IMR-90 (cell line): ENCODE data around the gene SLC6A12. TPM values are rescaled to one million over a fixed set of nuclear protein-coding genes. Genes with fewer than 3 reads are reported as not detected.

Experiments used
- ATAC-seq: fragments of 200-7000 bp; cut with Tn5 transposase; 2 replicates; pipeline ENCODE4 v1.9.1; 2020; ENCODE audit warnings: low read depth, mild to moderate bottlenecking, moderate library complexity
- BruUV-seq: library from RNA; stranded (reverse); fragments of 400-500 nt; replicated peaks from 2 replicates; lab custom pipeline; 2021; lab: Mats Ljungman, UMichigan
- CTCF ChIA-PET: fragments of 300-600 bp; formaldehyde crosslinking; extraction: SDS; loops from one replicate; lab custom pipeline; 2021; ENCODE audit warnings: antibody characterized with exemption; lab: Yijun Ruan, JAX
- POLR2A ChIA-PET: fragments of 300-600 bp; sonication (Branson Sonifier 250); formaldehyde crosslinking; loops from one replicate; lab custom pipeline; 2022; ENCODE audit warnings: antibody characterized with exemption; ENCODE audit not compliant: unreplicated experiment; lab: Charles Lee
- DNase-seq: peaks from one replicate; pipeline ENCODE4 v3.0.0; 2013
- H2AFZ ChIP-seq: replicated peaks from 2 replicates; pipeline ENCODE3; 2013; ENCODE audit warnings: low read length, mild to moderate bottlenecking; ENCODE audit not compliant: poor library complexity
- H2AK5ac ChIP-seq: 2 replicates; pipeline ENCODE4 v1.6.1; 2013; ENCODE audit warnings: low read depth, low read length, inconsistent platforms
- H2AK9ac ChIP-seq: replicated peaks from 2 replicates; pipeline ENCODE3; 2013; ENCODE audit warnings: mild to moderate bottlenecking, low read depth, low read length, moderate library complexity; ENCODE audit not compliant: poor library complexity
- H2BK120ac ChIP-seq: 2 replicates; pipeline ENCODE4 v1.6.1; 2013; ENCODE audit warnings: low read depth, low read length, inconsistent platforms
- H2BK15ac ChIP-seq: 3 replicates; pipeline ENCODE4 v1.6.1; 2013; ENCODE audit warnings: low read depth, low read length, inconsistent platforms
- H2BK20ac ChIP-seq: 2 replicates; pipeline ENCODE4 v1.6.1; 2013; ENCODE audit warnings: low read depth, mild to moderate bottlenecking, inconsistent platforms, low read length, moderate library complexity
- H2BK5ac ChIP-seq: 2 replicates; pipeline ENCODE4 v1.6.1; 2013; ENCODE audit warnings: mild to moderate bottlenecking, low read depth, low read length, inconsistent platforms; ENCODE audit not compliant: poor library complexity, severe bottlenecking
- H3K14ac ChIP-seq: replicated peaks from 2 replicates; pipeline ENCODE4 v1.6.1; 2013; ENCODE audit warnings: low read depth, low read length, inconsistent platforms
- H3K18ac ChIP-seq: 2 replicates; pipeline ENCODE4 v1.6.1; 2013; ENCODE audit warnings: low read depth, low read length, control low read depth
- H3K23ac ChIP-seq: 2 replicates; pipeline ENCODE4 v1.6.1; 2013; ENCODE audit warnings: low read depth, low read length, inconsistent platforms
- H3K27ac ChIP-seq: 2 replicates; pipeline ENCODE4 v1.5.1; 2013; ENCODE audit warnings: mild to moderate bottlenecking, control low read depth, low read length; ENCODE audit not compliant: insufficient read depth
- H3K27me3 ChIP-seq: 2 replicates; pipeline ENCODE4 v1.6.1; 2013; ENCODE audit warnings: low read length; ENCODE audit not compliant: control insufficient read depth, insufficient read depth
- H3K36me3 ChIP-seq: 2 replicates; pipeline ENCODE4 v1.6.1; 2013; ENCODE audit warnings: low read length, mixed read lengths; ENCODE audit not compliant: control insufficient read depth, insufficient read depth
- H3K4ac ChIP-seq: 2 replicates; pipeline ENCODE4 v1.6.1; 2013; ENCODE audit warnings: low read depth, low read length, inconsistent platforms
- H3K4me1 ChIP-seq: 2 replicates; pipeline ENCODE4 v1.6.1; 2013; ENCODE audit warnings: low read length, mixed read lengths; ENCODE audit not compliant: control insufficient read depth, insufficient read depth
- H3K4me2 ChIP-seq: 2 replicates; pipeline ENCODE4 v1.6.1; 2013; ENCODE audit warnings: low read depth, mild to moderate bottlenecking, control low read depth, low read length, moderate library complexity
- H3K4me3 ChIP-seq: 2 replicates; pipeline ENCODE4 v1.5.1; 2013; ENCODE audit warnings: low read depth, mild to moderate bottlenecking, control low read depth, low read length, moderate library complexity; ENCODE audit not compliant: insufficient read depth
- H3K56ac ChIP-seq: 2 replicates; pipeline ENCODE4 v1.6.1; 2013; ENCODE audit warnings: low read length, inconsistent platforms; ENCODE audit not compliant: insufficient read depth; ENCODE audit errors: extremely low read depth
- H3K79me1 ChIP-seq, 2 experiments: 2 replicates each; pipeline ENCODE4 v1.6.1; 2013; ENCODE audit warnings: low read length in 2 of 2, inconsistent platforms in 1 of 2, low read depth in 1 of 2
- H3K9ac ChIP-seq: 2 replicates; pipeline ENCODE4 v1.6.1; 2013; ENCODE audit warnings: low read depth, low read length, control low read depth
- H3K9me1 ChIP-seq: 2 replicates; pipeline ENCODE4 v1.6.1; 2013; ENCODE audit warnings: low read length, inconsistent platforms; ENCODE audit not compliant: insufficient read depth
- H3K9me3 ChIP-seq: 2 replicates; pipeline ENCODE4 v1.6.1; 2013; ENCODE audit warnings: low read length; ENCODE audit not compliant: control insufficient read depth, insufficient read depth
- H4K20me1 ChIP-seq: 2 replicates; pipeline ENCODE4 v1.6.1; 2013; ENCODE audit warnings: low read length, inconsistent platforms; ENCODE audit not compliant: insufficient read depth
- H4K5ac ChIP-seq: 2 replicates; pipeline ENCODE4 v1.6.1; 2013; ENCODE audit warnings: mild to moderate bottlenecking, low read depth, low read length, control low read depth
- H4K8ac ChIP-seq, 2 experiments: 2 replicates each; pipeline ENCODE4 v1.6.1; 2013; ENCODE audit warnings: low read depth in 2 of 2, low read length in 2 of 2, control low read depth in 1 of 2, inconsistent platforms in 1 of 2
- H4K91ac ChIP-seq: 2 replicates; pipeline ENCODE4 v1.6.1; 2013; ENCODE audit warnings: low read depth, low read length, inconsistent platforms; ENCODE audit not compliant: insufficient read depth
- BHLHE40 ChIP-seq: fragments of 150-350 bp; IDR thresholded peaks from 2 replicates; pipeline ENCODE4 v1.6.1; 2016; ENCODE audit warnings: mild to moderate bottlenecking, low read depth, low read length
- CEBPB ChIP-seq: IDR thresholded peaks from 2 replicates; pipeline ENCODE4 v1.6.1; 2012; ENCODE audit warnings: low read depth, low read length, improper control_type of control experiment
- CHD1 ChIP-seq: IDR thresholded peaks from 2 replicates; pipeline ENCODE4 v1.6.1; 2012; ENCODE audit warnings: low read depth, low read length, improper control_type of control experiment
- FOS ChIP-seq: fragments of 150-350 bp; IDR thresholded peaks from 2 replicates; pipeline ENCODE4 v1.6.1; 2016; ENCODE audit warnings: low read depth, low read length
- MAFK ChIP-seq: IDR thresholded peaks from 2 replicates; pipeline ENCODE4 v1.6.1; 2012; ENCODE audit warnings: low read depth, low read length, improper control_type of control experiment
- MAZ ChIP-seq: IDR thresholded peaks from 2 replicates; pipeline ENCODE4 v1.6.1; 2012; ENCODE audit warnings: low read depth, mild to moderate bottlenecking, low read length, improper control_type of control experiment, moderate library complexity, borderline replicate concordance
- MXI1 ChIP-seq: IDR thresholded peaks from 2 replicates; pipeline ENCODE4 v1.6.1; 2012; ENCODE audit warnings: low read depth, mild to moderate bottlenecking, low read length, moderate library complexity, borderline replicate concordance
- NFE2L2 ChIP-seq: fragments of 150-350 bp; IDR thresholded peaks from 2 replicates; pipeline ENCODE4 v1.6.1; 2016; ENCODE audit warnings: low read depth, mild to moderate bottlenecking, low read length
- POLR2A ChIP-seq: IDR thresholded peaks from 2 replicates; pipeline ENCODE4 v1.6.1; 2012; ENCODE audit warnings: mild to moderate bottlenecking, low read depth, low read length
- RAD21 ChIP-seq: IDR thresholded peaks from 2 replicates; pipeline ENCODE4 v1.6.1; 2012; ENCODE audit warnings: low read length, improper control_type of control experiment
- RCOR1 ChIP-seq: IDR thresholded peaks from 2 replicates; pipeline ENCODE4 v1.6.1; 2012; ENCODE audit warnings: mild to moderate bottlenecking, low read length, improper control_type of control experiment; ENCODE audit not compliant: insufficient replicate concordance
- RFX5 ChIP-seq: IDR thresholded peaks from 2 replicates; pipeline ENCODE4 v1.8.0; 2012; ENCODE audit warnings: low read depth, mild to moderate bottlenecking, low read length, moderate library complexity
- SMC3 ChIP-seq: fragments of 150-350 bp; IDR thresholded peaks from 2 replicates; pipeline ENCODE4 v1.6.1; 2016; ENCODE audit warnings: low read depth, mild to moderate bottlenecking, antibody characterized with exemption, low read length, moderate library complexity
- WGBS, 2 experiments: methylation state at CpG; one replicate each; pipeline versions ENCODE4 v1.1.5 to v1.1.7; 2013; ENCODE audit warnings: missing lambda C conversion rate in 2 of 2; ENCODE audit not compliant: insufficient read length in 1 of 2; ENCODE audit errors: extremely low coverage in 2 of 2; 5-methylcytosine and 5-hydroxymethylcytosine counted together
- dilution Hi-C: fragments of 300-500 bp; cut with HindIII; formaldehyde crosslinking; loops from one replicate; pipeline ENCODE4 v1.14.3; 2018; ENCODE audit warnings: low sequenced_read_pairs; ENCODE audit not compliant: unreplicated experiment
- in situ Hi-C: fragments of 300-500 bp; cut with MboI; formaldehyde crosslinking; loops from 3 replicates; pipeline ENCODE4 v1.14.3; 2019; ENCODE audit warnings: low sequenced_read_pairs, inconsistent platforms, mixed read lengths
- intact Hi-C: fragments of 100-400 bp; cut with micrococcal nuclease; formaldehyde crosslinking; loops from 2 replicates; pipeline ENCODE4 v1.10.0; 2022
- polyA plus RNA-seq, 3 experiments: library from polyadenylated mRNA; depleted of rRNA; stranded (reverse); fragments of >200 nt; gene quantifications; 2 replicates each; pipeline ENCODE4 v1.2.3, GENCODE V29; 2012; ENCODE audit warnings: low replicate concordance in 1 of 3
- total RNA-seq: library from RNA; depleted of rRNA; stranded (reverse); fragments of >200 nt; gene quantifications from 2 replicates; pipeline ENCODE4 v1.2.3, GENCODE V29; 2012
- TF ChIP-seq, protein P1 (sequence below): conservative IDR thresholded peaks from 2 replicates; pipeline ENCODE4 v1.5.1; 2012; ENCODE audit warnings: mild to moderate bottlenecking, low read depth, low read length, improper control_type of control experiment
- TF ChIP-seq, protein P2 (sequence below): fragments of 150-350 bp; IDR thresholded peaks from 2 replicates; pipeline ENCODE4 v1.6.1; 2017; ENCODE audit warnings: mild to moderate bottlenecking, antibody characterized with exemption, low read length, low read depth
- TF ChIP-seq, protein P3 (sequence below): fragments of 150-350 bp; IDR thresholded peaks from 2 replicates; pipeline ENCODE4 v1.6.1; 2016; ENCODE audit warnings: low read depth, mild to moderate bottlenecking, low read length, moderate library complexity, borderline replicate concordance

SLC6A12 gene
- total and polyA plus RNA-seq, 2 of the 4 experiments (the other 2 are of a cell fraction): not detected

DNA sequence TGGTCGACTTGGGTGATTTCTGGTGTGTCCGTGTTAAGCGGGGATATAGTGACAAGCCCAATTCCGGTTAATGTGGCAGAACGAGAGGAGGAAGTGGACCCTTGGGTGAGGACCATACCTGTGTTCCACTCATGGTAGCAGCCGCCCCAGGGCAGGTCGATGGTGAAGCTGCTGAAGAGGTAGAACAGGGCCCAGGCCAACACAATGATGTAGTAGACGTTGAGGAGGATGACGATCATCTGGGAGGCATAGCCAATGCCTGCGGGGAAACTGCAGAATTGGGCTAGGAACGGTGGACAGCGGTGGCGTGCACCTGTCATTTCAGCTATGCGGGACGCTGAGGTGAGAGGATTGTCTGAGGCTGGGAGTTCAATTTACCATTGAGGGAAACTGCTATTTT is 28.5 kb upstream of the SLC6A12 start:
- Histone ChIP-seq H2BK120ac (no peak overlapping the region), H4K20me1 (no peaks in the 10 kb centered on the region), H3K18ac (no peak overlapping the region), H3K4me3 (no peak overlapping the region), H3K56ac (no peak overlapping the region), H3K9ac (no peak overlapping the region), H4K5ac (no peak overlapping the region), H2AK5ac (no peak overlapping the region), H3K27me3 (peaks cover 25% of the 10 kb centered on the region), H3K9me3 (peaks cover 4% of the 10 kb centered on the region; the same call in 1 of the 2 replicates), H2BK20ac (no peak overlapping the region), H2AFZ (no peak overlapping the region), H4K8ac (no peak overlapping the region), H3K4me2 (no peak overlapping the region), H3K4me1 (no peaks in the 10 kb centered on the region), H3K4ac (no peak overlapping the region), H3K36me3 (no peaks in the 10 kb centered on the region), H2BK5ac (no peak overlapping the region), H2AK9ac (no peak overlapping the region), H3K14ac (no peak overlapping the region), H2BK15ac (no peak overlapping the region), H4K91ac (no peak overlapping the region), H3K9me1 (no peaks in the 10 kb centered on the region), H3K23ac (no peak overlapping the region), H3K79me1 (no peaks in the 10 kb centered on the region), H3K27ac (no peak overlapping the region)
- no TSS peak for BruUV-seq
- dilution Hi-C loops: no loop called here
- 69% methylated on average over 5 of the region's 15 CpGs; no CpG with 5 or more reads in 1 of the 2 experiments for WGBS, 2 experiments
- DNase-seq (no peak), ATAC-seq (no peak)
- in situ Hi-C loops: no loop called here
- POLR2A ChIA-PET: no interaction called here
- TF ChIP-seq FOS (no peak), NFE2L2 (no peak), POLR2A (no peak), BHLHE40 (no peak), MAFK (no peak), CEBPB (no peak), MAZ (no peak), RAD21 (no peak), MXI1 (no peak), CHD1 (no peak), RCOR1 (no peak), RFX5 (no peak), SMC3 (no peak)
- TF ChIP-seq, protein P1, sequence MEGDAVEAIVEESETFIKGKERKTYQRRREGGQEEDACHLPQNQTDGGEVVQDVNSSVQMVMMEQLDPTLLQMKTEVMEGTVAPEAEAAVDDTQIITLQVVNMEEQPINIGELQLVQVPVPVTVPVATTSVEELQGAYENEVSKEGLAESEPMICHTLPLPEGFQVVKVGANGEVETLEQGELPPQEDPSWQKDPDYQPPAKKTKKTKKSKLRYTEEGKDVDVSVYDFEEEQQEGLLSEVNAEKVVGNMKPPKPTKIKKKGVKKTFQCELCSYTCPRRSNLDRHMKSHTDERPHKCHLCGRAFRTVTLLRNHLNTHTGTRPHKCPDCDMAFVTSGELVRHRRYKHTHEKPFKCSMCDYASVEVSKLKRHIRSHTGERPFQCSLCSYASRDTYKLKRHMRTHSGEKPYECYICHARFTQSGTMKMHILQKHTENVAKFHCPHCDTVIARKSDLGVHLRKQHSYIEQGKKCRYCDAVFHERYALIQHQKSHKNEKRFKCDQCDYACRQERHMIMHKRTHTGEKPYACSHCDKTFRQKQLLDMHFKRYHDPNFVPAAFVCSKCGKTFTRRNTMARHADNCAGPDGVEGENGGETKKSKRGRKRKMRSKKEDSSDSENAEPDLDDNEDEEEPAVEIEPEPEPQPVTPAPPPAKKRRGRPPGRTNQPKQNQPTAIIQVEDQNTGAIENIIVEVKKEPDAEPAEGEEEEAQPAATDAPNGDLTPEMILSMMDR: no peak
- TF ChIP-seq, protein P2, sequence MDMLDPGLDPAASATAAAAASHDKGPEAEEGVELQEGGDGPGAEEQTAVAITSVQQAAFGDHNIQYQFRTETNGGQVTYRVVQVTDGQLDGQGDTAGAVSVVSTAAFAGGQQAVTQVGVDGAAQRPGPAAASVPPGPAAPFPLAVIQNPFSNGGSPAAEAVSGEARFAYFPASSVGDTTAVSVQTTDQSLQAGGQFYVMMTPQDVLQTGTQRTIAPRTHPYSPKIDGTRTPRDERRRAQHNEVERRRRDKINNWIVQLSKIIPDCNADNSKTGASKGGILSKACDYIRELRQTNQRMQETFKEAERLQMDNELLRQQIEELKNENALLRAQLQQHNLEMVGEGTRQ: no peak
- TF ChIP-seq, protein P3, sequence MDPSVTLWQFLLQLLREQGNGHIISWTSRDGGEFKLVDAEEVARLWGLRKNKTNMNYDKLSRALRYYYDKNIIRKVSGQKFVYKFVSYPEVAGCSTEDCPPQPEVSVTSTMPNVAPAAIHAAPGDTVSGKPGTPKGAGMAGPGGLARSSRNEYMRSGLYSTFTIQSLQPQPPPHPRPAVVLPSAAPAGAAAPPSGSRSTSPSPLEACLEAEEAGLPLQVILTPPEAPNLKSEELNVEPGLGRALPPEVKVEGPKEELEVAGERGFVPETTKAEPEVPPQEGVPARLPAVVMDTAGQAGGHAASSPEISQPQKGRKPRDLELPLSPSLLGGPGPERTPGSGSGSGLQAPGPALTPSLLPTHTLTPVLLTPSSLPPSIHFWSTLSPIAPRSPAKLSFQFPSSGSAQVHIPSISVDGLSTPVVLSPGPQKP: no peak
- intact Hi-C loops: no loop called here
- CTCF ChIA-PET: no interaction called here
